SU-DHL-6 (cell line): Measurements from ENCODE around the gene CKAP2L.

ENCODE experiments used
- CTCF ChIP-seq: fragments of 200-600 bp; sonication (generic); IDR thresholded peaks from one replicate; pipeline ENCODE4 v1.5.1; 2017; ENCODE audit warnings: antibody characterized with exemption, mild to moderate bottlenecking, low read length, moderate library complexity; ENCODE audit not compliant: insufficient read depth, poor library complexity, severe bottlenecking
- EZH2phosphoT487 ChIP-seq: fragments of 200-600 bp; sonication (generic), shearing (Covaris generic); conservative IDR thresholded peaks from 2 replicates; pipeline ENCODE4 v1.6.1; 2018; ENCODE audit warnings: mild to moderate bottlenecking, antibody characterized with exemption, low read length, moderate library complexity, mixed read lengths

- TF ChIP-seq CTCF (no peak), EZH2phosphoT487 (no peak)
Observed at GRCh38 chr2:112730791-112731190, 33.6 kb downstream of the CKAP2L start.
